Thyroid gland (tissue), 4 donors: ENCODE data around the gene CNTNAP5.

ENCODE experiments used
- CTCF ChIP-seq, 6 experiments: fragments of 200-600 bp in 3 of 6; fragments of 450-650 bp in 3 of 6; sonication (generic) in 3 of 6; IDR thresholded peaks; one replicate each; pipeline ENCODE4 v1.5.1; 2016 to 2019; ENCODE audit warnings: antibody characterized with exemption in 6 of 6, mild to moderate bottlenecking in 2 of 6, inconsistent platforms in 1 of 6, moderate library complexity in 1 of 6
- POLR2A ChIP-seq, 2 donors: fragments of 450-650 bp; IDR thresholded peaks; one replicate each; pipeline ENCODE4 v1.6.1; 2017; ENCODE audit warnings: antibody characterized with exemption in 2 of 2, mild to moderate bottlenecking in 2 of 2, moderate library complexity in 1 of 2

GRCh38 chr2:124664363-124664762 is 639.3 kb downstream of the CNTNAP5 start:
- TF ChIP-seq CTCF (IDR thresholded peaks at IDR 0.05) (no peak), POLR2A (IDR thresholded peaks at IDR 0.05) (no peak)
